Stimulated activated CD4-positive, alpha-beta T cell treated with anti-CD3 and anti-CD28 coated beads, Interleukin-1b, Interleukin-23, amount 100 ng/mL, for 4 hours (primary cell): Measurements from ENCODE around the gene ATG14.
A peak's percentile ranks its signal among the peaks of the same experiment; 100 is the strongest.
"Not testable (repeated sequence)": the region's sequence is repeated elsewhere in the genome, so short reads cannot be mapped to it uniquely, and the experiment has no call there.

Experiments used
- DNase-seq, 2 donors: peaks; one replicate each; pipeline ENCODE4 v3.0.0-alpha.2; 2020; ENCODE audit warnings: low read depth in 2 of 2

ATG14 gene

GRCh38 chr14:55411426-55412389, at the start of gene ATG14:
Gene ATG14 (minus strand): TSS chr14:55411830. CDS start chr14:55411822, 8 bp downstream.
- DNase-seq, result peak; percentile 56 to 66

GRCh38 chr14:55458800-55459515, 47.3 kb upstream of the ATG14 start:
- DNase-seq, result no peak

GRCh38 chr14:55457496-55457895, 45.9 kb upstream of the ATG14 start:
- no peak for DNase-seq

- not testable (repeated sequence) for DNase-seq
Measured at GRCh38 chr14:55456411-55456810, 44.8 kb upstream of the ATG14 start.

GRCh38 chr14:55454264-55455002, 42.8 kb upstream of the ATG14 start:
- no peak for DNase-seq

- DNase-seq, result no peak
Measured at GRCh38 chr14:55451950-55452349, 40.3 kb upstream of the ATG14 start.

GRCh38 chr14:55451398-55451797, 39.8 kb upstream of the ATG14 start:
- DNase-seq, result no peak

- no peak for DNase-seq
Measured at GRCh38 chr14:55450987-55451386, 39.4 kb upstream of the ATG14 start.

- no peak for DNase-seq
Measured at GRCh38 chr14:55450539-55450938, 38.9 kb upstream of the ATG14 start.

GRCh38 chr14:55450124-55450523, 38.5 kb upstream of the ATG14 start:
- no peak for DNase-seq

- DNase-seq, result no peak
Measured at GRCh38 chr14:55449116-55449515, 37.5 kb upstream of the ATG14 start.

GRCh38 chr14:55448141-55448614, 36.5 kb upstream of the ATG14 start:
- DNase-seq, result no peak

GRCh38 chr14:55446833-55447232, 35.2 kb upstream of the ATG14 start:
- DNase-seq, result no peak

GRCh38 chr14:55446127-55446736, 34.6 kb upstream of the ATG14 start:
- DNase-seq, result peak in 1 of 2 donors; percentile 56

GRCh38 chr14:55441286-55441685, 29.7 kb upstream of the ATG14 start:
- no peak for DNase-seq

- DNase-seq, result no peak
Measured at GRCh38 chr14:55440385-55440784, 28.8 kb upstream of the ATG14 start, which contains the start of gene TBPL2. Gene TBPL2 (minus strand): TSS chr14:55440616. CDS start chr14:55440449, 167 bp downstream.

- DNase-seq, result no peak
Measured at GRCh38 chr14:55438066-55438683, 26.5 kb upstream of the ATG14 start.

GRCh38 chr14:55436931-55437330, 25.3 kb upstream of the ATG14 start:
- DNase-seq, result no peak

- no peak for DNase-seq
Measured at GRCh38 chr14:55436519-55436918, 24.9 kb upstream of the ATG14 start.

GRCh38 chr14:55434805-55435174, 23.2 kb upstream of the ATG14 start:
- no peak for DNase-seq
